HL-60 (cell line): ENCODE measurements around the gene KRTAP1-1.
"Not testable (repeated sequence)": the region's sequence is repeated elsewhere in the genome, so short reads cannot be mapped to it uniquely, and the experiment has no call there.

ENCODE experiments used
- DNase-seq, 2 experiments: peaks; one replicate each; pipeline ENCODE4 v3.0.0-alpha.2; 2010 to 2020; ENCODE audit warnings: low read depth in 1 of 2, low spot score in 1 of 2
- H3K27ac ChIP-seq: fragments of 250-450 bp; sonication (Bioruptor Pico); replicated peaks from 2 replicates; pipeline ENCODE4 v1.5.1; 2020; ENCODE audit warnings: mild to moderate bottlenecking, moderate library complexity
- H3K27me3 ChIP-seq: fragments of 250-450 bp; sonication (Bioruptor Pico); 2 replicates; pipeline ENCODE4 v1.5.1; 2021; ENCODE audit warnings: mild to moderate bottlenecking, moderate library complexity; ENCODE audit not compliant: insufficient read depth, poor library complexity, severe bottlenecking
- H3K4me3 ChIP-seq: replicated peaks from 2 replicates; pipeline ENCODE4 v1.5.1; 2011; ENCODE audit warnings: mild to moderate bottlenecking, control low read depth, low read length; ENCODE audit not compliant: insufficient read depth
- GABPA ChIP-seq: IDR thresholded peaks from 2 replicates; pipeline ENCODE4 v1.6.1; 2012; ENCODE audit warnings: low read depth
- POLR2AphosphoS5 ChIP-seq: IDR thresholded peaks from 2 replicates; pipeline ENCODE4 v1.6.1; 2012; ENCODE audit warnings: low read depth
- SPI1 ChIP-seq: IDR thresholded peaks from 2 replicates; pipeline ENCODE4 v1.6.1; 2012; ENCODE audit warnings: low read depth, mild to moderate bottlenecking, borderline replicate concordance
- TF ChIP-seq, protein P1 (sequence below): IDR thresholded peaks from 2 replicates; pipeline ENCODE4 v1.6.1; 2012; ENCODE audit warnings: low read depth; ENCODE audit not compliant: insufficient replicate concordance
- TF ChIP-seq, protein P2 (sequence below): IDR thresholded peaks from one replicate; pipeline ENCODE4 v1.5.1; 2011; ENCODE audit warnings: low read length, control low read depth, inconsistent platforms; ENCODE audit not compliant: insufficient read depth

Gene KRTAP1-1

DNA sequence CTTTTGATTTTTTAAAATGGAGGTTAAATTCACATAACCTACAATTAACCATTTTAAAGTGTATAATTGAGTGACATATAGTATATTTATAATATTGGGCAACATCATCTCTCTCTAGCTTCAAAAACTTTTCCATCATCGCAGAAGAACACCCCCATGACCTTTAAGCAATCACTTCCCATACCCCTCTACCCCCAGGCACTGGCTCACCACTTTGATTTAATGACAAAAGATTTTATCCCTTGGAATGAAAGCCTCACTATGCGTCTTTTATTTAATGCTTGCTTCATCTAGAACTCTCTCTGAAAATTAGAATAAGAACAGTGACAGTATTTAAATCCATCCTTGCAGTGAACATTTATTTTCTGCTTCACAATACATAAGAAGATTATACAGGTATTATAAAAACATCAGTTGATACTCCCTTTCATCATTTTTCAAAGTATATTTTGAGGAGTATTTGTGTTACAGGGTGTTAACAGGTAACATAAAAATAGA is 3.3 kb downstream of the KRTAP1-1 start:
- no peak overlapping the region for H3K4me3 ChIP-seq
- no peak for DNase-seq
- no peak overlapping the region for H3K27ac ChIP-seq
- no peak for TF ChIP-seq POLR2AphosphoS5
- TF ChIP-seq, protein P1, sequence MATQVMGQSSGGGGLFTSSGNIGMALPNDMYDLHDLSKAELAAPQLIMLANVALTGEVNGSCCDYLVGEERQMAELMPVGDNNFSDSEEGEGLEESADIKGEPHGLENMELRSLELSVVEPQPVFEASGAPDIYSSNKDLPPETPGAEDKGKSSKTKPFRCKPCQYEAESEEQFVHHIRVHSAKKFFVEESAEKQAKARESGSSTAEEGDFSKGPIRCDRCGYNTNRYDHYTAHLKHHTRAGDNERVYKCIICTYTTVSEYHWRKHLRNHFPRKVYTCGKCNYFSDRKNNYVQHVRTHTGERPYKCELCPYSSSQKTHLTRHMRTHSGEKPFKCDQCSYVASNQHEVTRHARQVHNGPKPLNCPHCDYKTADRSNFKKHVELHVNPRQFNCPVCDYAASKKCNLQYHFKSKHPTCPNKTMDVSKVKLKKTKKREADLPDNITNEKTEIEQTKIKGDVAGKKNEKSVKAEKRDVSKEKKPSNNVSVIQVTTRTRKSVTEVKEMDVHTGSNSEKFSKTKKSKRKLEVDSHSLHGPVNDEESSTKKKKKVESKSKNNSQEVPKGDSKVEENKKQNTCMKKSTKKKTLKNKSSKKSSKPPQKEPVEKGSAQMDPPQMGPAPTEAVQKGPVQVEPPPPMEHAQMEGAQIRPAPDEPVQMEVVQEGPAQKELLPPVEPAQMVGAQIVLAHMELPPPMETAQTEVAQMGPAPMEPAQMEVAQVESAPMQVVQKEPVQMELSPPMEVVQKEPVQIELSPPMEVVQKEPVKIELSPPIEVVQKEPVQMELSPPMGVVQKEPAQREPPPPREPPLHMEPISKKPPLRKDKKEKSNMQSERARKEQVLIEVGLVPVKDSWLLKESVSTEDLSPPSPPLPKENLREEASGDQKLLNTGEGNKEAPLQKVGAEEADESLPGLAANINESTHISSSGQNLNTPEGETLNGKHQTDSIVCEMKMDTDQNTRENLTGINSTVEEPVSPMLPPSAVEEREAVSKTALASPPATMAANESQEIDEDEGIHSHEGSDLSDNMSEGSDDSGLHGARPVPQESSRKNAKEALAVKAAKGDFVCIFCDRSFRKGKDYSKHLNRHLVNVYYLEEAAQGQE = no peak
- TF ChIP-seq, protein P2, sequence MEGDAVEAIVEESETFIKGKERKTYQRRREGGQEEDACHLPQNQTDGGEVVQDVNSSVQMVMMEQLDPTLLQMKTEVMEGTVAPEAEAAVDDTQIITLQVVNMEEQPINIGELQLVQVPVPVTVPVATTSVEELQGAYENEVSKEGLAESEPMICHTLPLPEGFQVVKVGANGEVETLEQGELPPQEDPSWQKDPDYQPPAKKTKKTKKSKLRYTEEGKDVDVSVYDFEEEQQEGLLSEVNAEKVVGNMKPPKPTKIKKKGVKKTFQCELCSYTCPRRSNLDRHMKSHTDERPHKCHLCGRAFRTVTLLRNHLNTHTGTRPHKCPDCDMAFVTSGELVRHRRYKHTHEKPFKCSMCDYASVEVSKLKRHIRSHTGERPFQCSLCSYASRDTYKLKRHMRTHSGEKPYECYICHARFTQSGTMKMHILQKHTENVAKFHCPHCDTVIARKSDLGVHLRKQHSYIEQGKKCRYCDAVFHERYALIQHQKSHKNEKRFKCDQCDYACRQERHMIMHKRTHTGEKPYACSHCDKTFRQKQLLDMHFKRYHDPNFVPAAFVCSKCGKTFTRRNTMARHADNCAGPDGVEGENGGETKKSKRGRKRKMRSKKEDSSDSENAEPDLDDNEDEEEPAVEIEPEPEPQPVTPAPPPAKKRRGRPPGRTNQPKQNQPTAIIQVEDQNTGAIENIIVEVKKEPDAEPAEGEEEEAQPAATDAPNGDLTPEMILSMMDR = no peak
- no peak for TF ChIP-seq SPI1
- no peak for TF ChIP-seq GABPA
- no peaks in the 10 kb centered on the region for H3K27me3 ChIP-seq

DNA sequence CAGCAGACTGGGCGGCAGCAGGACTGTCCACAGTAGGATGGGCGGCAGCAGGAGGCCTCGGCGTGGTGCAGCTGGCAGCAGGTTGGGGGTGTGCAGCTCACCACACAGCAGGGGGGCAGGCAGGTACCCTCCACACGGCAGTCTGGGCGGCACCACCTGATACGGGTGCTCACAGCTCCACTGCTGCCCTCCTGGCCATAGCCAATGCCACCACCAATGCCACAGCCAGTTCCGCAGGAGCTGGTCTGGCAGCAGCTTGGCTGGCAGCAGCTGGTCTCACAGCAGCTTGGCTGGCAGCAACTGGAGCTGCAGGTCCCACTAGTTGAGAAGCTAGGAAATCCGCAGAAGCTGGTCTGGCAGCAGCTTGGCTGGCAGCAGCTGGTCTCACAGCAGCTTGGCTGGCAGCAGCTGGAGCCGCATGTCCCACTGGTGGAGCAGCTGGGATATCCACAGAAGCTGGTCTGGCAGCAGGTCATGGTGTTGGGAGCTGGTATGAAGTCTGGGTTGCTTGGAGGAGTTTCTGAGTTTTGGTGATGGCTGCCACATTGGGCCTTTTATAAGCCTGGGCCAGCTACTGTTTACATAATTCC is 6.8 kb downstream of the KRTAP1-1 start, which contains the start of gene KRTAP1-3:
Gene KRTAP1-3 (minus strand): TSS at position 529 of the 590 bp plus-strand sequence. CDS start 53 bp downstream, at position 476.
- not testable (repeated sequence) for H3K27me3 ChIP-seq, H3K27ac ChIP-seq, DNase-seq, H3K4me3 ChIP-seq

GRCh38 chr17:41029633-41030245 is 11.5 kb downstream of the KRTAP1-1 start, which contains the start of gene KRTAP1-4:
Gene KRTAP1-4, minus strand, starts transcription at chr17:41030195. Its CDS starts 117 bp downstream, at chr17:41030078.
- no peak for DNase-seq
- H3K27me3 ChIP-seq = peaks cover 3% of the 10 kb centered on the region
- TF ChIP-seq, protein P1 = no peak
- TF ChIP-seq SPI1 = no peak
- no peak for TF ChIP-seq POLR2AphosphoS5
- TF ChIP-seq GABPA = no peak
- TF ChIP-seq, protein P2 = no peak
- H3K4me3 ChIP-seq = no peak within 1 kb of the TSS
- H3K27ac ChIP-seq = no peak within 1 kb of the TSS

- H3K27ac ChIP-seq = no peak within 1 kb of the TSS
- no peak for DNase-seq
- TF ChIP-seq, protein P2 = no peak
- TF ChIP-seq, protein P1 = no peak
- TF ChIP-seq POLR2AphosphoS5 (no peak), SPI1 (no peak), GABPA (no peak)
- peaks cover 3% of the 10 kb centered on the region for H3K27me3 ChIP-seq
- H3K4me3 ChIP-seq = no peak within 1 kb of the TSS
Observed at GRCh38 chr17:41026715-41027471, 14.4 kb downstream of the KRTAP1-1 start, which contains the start of gene KRTAP1-5. Gene KRTAP1-5, minus strand, starts transcription at chr17:41027208. Its CDS starts 53 bp downstream, at chr17:41027155.
